Activated CD4-positive, alpha-beta T cell treated with anti-CD3 and anti-CD28 coated beads for 48 hours (primary cell): ENCODE data around the gene INSL3.
"Not testable (repeated sequence)": the region's sequence is repeated elsewhere in the genome, so short reads cannot be mapped to it uniquely, and the experiment has no call there.

Experiments
- DNase-seq: peaks from one replicate; pipeline ENCODE4 v3.0.0-alpha.2; 2020

Gene INSL3

DNA sequence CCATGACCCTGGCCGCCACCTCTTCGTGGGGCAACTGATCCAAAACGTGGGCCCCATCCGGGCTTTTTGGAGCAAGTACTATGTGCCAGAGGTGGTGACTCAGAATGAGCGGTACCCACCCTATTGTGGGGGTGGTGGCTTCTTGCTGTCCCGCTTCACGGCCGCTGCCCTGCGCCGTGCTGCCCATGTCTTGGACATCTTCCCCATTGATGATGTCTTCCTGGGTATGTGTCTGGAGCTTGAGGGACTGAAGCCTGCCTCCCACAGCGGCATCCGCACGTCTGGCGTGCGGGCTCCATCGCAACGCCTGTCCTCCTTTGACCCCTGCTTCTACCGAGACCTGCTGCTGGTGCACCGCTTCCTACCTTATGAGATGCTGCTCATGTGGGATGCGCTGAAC, 9.6 kb downstream of the INSL3 start:
- DNase-seq = no peak

- DNase-seq = no peak
Observed at GRCh38 chr19:17811103-17811502, 10.2 kb downstream of the INSL3 start.

DNA sequence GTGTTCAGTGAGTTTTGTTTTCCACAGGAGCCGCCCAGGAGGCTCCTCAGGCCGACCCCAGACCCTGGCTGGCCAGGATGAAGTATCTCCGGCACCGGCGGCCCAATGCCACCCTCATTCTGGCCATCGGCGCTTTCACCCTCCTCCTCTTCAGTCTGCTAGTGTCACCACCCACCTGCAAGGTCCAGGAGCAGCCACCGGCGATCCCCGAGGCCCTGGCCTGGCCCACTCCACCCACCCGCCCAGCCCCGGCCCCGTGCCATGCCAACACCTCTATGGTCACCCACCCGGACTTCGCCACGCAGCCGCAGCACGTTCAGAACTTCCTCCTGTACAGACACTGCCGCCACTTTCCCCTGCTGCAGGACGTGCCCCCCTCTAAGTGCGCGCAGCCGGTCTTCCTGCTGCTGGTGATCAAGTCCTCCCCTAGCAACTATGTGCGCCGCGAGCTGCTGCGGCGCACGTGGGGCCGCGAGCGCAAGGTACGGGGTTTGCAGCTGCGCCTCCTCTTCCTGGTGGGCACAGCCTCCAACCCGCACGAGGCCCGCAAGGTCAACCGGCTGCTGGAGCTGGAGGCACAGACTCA, 13.5 kb downstream of the INSL3 start:
- no peak for DNase-seq

GRCh38 chr19:17806945-17807344, 14.4 kb downstream of the INSL3 start:
- peak; percentile 51 for DNase-seq

- DNase-seq = no peak
Observed at GRCh38 chr19:17805427-17805826, 15.9 kb downstream of the INSL3 start.

- DNase-seq = no peak
Observed at GRCh38 chr19:17803264-17803896, 17.9 kb downstream of the INSL3 start.

DNA sequence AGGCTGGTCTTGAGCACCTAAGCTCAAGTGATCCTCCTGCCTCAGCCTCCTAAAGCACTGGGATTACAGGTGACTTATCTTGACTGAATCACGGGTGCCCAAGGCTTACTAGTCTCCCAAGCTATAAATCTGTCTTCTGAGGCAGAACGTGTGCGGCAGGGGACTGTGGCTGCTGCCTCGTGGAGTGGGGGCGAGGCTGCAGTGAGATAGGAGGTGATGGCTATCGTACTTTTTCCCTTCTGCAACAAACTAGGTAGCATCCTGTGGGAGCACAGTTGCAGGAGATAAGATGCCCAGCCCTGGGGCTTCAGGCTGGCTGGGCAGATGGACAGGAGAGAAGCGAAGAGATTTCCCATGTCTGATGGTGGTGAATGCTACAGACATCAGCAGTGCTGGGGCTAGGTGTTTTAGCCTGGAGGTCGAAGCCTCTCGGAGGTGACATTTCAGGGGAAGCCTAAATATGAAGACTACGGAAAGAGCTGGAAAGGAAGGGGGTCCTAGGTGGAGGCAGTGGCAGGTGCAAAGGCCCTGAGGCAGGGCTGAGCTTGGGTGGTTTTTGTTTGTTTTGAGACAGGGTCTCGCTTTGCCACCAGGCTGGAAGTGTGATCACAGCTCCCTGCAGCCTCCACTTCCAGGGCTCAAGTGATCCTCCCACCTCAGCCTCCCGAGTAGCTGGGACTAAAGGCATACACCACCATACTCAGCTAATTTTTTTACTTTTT, 19.0 kb downstream of the INSL3 start:
- no peak for DNase-seq

- not testable (repeated sequence) for DNase-seq
Observed at GRCh38 chr19:17798599-17798998, 22.7 kb downstream of the INSL3 start.

GRCh38 chr19:17797424-17798201, 23.7 kb downstream of the INSL3 start:
- peak; percentile 85 for DNase-seq

DNA sequence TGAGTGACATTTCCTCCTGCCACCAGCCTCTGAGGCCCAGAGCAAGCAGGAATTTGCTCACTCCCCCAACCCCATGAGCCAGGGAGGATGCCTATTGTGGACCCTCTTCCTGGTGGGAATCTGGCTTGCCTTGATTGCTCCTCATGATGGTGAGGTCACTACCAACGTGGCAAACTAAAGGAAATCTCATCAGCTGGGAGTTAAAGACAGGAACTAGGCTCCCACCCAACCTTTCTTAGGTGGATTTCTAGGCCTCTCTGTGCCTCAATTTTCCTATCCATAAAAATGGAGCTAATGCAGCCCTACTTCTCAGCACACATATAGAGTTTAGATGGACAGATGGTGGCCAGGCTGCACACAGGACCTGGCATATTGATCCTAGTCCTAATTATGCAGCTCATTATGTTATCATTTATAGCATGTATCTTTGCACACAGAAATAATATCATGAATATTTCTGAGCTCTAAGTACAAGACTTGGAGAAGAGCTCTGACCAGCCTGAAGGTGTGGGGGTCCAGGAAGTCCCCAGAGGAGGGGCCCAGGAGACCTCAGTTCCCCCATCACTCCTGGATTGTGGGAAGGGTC, 24.4 kb downstream of the INSL3 start:
- DNase-seq = no peak

- no peak for DNase-seq
Observed at GRCh38 chr19:17796013-17796837, 25.1 kb downstream of the INSL3 start.

DNA sequence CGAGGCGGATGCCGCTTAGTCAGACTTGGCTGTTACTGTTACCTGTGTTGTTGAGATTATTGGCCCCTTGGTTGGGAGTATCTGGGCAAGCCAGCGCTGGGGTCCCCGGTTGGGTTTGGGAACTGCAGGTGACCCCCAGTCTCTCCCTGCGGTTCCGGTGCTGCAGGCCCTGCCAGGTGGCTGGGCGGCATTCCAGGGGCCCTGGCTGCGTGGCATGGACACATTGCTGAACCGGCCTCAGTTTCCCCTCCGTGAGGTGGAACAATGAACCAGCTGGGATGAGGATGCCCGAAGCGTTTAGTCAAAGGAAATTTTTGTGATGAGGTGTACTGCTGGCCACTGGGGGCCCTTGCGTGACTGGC, 25.8 kb downstream of the INSL3 start:
- DNase-seq = no peak

GRCh38 chr19:17794731-17795494, 26.4 kb downstream of the INSL3 start, which contains the start of gene B3GNT3:
B3GNT3 (plus strand) TSS chr19:17795138; CDS start chr19:17807808, 12,670 bp downstream.
- peak; percentile 29 for DNase-seq

DNA sequence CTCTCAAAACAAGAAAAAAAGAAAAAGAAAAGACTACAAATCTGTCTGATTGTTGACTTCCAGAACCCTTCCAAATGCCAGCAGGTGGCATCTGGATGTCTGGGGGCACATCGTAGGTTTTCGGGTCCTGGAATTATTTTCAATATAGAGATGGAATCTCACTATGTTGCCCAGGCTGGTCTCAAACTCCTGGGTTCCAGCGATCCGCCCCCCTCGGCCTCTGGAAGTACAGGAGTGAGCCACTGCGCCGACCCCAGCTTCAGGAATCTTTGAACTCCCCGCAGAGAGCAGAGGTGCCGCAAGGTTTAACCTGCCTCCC, 26.9 kb downstream of the INSL3 start:
- no peak for DNase-seq

DNA sequence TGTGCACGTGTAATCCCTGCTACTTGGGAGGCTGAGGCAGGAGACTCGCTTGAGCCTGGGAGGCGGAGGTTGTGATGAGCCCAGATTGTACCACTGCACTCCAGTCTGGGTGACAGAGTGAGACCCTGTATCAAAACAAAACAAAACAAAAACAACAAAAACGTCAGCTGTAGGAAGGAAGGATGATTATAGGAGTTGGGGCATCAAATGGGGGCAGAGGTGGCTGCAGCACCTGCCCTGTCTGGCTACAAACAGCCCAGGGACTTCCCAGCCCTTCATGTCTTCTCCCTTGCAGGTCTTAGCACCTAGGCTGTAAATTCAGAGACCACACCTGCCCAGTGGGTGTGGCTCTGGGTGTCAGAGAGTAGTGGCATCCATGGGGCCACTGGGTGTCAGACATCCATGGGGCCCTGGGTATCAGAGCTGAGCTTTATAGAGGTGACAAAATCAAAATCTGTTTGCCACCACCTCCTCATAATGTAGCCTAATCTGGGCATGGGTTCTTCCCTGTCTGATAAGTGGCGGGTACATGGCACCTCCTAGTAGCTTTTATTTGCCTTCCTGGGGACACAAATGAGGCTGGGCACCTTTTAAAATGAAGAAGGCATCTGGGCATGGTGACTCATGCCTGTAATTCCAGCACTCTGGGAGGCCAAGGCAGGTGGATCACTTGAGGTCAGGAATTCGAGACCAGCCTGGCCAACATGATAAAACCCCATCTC, 31.1 kb downstream of the INSL3 start:
- DNase-seq = no peak

DNA sequence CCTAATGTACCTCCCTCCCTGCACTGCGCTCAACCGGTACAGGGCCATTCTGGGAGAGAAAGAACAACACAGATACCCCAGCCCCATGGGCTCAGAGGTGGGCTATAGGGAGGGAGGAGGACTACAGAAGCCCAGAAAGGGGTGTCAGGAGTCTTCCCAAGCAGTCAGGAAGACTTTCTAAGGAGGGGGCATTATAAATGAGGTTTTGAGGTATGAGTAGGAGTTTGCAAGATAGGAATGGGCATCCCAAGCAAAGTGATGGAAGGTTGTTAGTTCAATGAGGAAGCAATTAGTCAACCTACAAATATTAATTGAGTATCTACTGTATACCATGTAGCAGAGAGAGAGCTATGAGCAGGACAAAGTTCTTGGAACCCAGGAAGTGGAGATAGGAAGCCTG, 32.7 kb downstream of the INSL3 start:
- DNase-seq = no peak

DNA sequence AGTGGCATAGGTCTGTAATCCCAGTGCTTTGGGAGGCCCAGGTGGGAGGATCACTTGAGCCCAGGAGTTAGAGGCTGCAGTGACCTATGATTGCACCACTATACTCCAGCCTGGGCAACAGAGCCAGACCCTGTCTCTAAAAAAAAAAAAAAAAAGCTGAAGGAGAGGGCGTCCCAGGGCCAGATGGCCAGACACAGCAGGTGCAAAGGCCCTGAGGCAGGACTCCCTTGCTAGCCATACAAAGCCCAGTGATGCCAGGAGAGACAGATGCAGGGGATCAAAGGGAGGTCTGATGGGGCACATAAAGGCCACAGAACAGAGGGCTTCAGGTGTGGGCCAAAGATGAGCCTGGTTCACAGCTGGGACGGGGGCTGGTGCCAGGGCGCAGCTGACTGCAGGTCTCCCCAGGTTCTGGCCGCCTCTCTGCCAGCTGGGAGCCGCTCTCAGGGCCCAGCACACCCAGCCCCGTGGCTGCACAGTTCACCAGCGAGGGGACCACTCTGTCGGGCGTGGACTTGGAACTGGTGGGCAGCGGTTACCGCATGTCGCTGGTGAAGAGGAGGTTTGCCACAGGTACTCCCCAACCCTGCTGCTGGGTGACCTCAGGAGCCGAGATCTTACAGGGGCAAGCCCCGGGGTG, 33.9 kb downstream of the INSL3 start:
- no peak for DNase-seq

- DNase-seq = peak; percentile 86
Observed at GRCh38 chr19:17784201-17785008, 36.9 kb downstream of the INSL3 start.

DNA sequence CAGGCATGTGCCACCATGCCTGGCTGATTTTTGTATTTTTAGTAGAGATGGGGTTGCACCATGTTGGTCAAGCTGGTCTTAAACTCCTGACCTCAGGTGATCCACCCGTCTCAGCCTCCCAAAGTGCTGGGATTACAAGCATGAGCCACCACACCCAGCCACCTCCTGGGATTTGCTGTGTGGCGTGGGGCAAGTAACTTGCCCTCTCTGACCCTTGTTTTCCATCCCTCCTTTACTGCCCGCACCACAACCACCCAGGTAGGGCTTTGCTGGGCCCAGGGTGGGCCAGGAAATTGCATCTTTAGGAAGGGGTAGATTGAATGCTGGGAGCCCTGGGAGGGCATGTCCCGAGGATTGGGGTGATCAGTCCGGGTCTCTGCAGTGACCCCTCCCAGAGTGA, 37.6 kb downstream of the INSL3 start:
- DNase-seq = not testable (repeated sequence)
